SIG-M5 treated with dmso at 0.1 percent for 504 hours (cell line): ENCODE data around the gene COL6A3.
"Not testable (repeated sequence)": the region's sequence is repeated elsewhere in the genome, so short reads cannot be mapped to it uniquely, and the experiment has no call there.

Experiments used
- DNase-seq: peaks from one replicate; lab custom pipeline; 2025; ENCODE audit not compliant: unreplicated experiment; lab: John Stamatoyannopoulos, UW

Gene COL6A3

DNA sequence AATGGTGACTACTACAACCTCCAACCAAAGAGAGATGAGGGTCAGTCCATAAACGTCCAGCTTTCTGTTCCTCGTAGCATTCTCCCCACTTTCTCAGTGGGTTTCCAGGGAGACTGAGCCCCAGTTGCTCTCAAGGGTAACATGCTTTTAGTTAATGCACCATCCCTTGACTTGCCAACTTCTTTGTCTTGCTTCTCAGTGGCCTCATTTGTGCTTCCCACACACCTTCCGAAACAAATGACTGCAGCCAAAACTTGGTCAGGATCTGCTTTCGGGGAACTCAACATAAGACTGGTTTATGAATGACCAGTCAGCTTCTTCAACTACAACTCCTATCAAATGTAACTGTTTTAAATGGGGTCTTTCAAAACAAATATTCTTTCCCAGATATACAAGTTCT lies 94.1 kb downstream of the COL6A3 start:
- no peak for DNase-seq

DNA sequence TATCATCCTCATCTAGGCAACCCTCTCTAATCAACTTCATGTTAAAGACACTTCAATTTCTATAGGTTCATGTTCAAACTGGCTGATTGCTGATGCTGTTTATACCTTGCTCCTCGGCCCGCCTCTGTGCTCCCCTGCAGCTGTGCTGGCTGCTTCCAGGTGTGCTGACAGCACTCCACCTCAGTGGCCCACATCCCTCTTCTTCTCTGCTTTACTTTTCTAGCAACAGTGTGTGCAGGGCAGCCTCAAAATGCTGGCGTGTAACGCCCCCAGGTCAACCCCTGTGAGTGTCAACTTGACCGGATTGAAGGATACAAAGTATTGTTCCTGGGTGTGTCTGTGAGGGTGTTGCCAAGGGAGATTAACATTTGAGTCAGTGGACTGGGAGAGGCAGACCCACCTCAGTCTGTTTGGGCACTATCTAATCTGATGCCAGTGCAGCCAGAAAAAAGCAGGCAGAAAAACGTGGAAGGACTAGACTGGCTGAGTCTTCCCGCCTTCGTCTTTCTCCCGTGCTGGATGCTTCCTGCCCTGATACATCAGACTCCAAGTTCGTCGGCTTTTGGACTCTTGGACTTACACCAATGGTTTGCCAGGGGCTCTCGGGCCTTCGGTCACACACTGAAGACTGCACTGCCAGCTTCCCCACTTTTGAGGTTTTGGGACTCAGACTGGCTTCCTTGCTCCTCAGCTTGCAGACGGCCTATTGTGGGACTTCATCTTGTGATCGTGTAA lies 94.7 kb downstream of the COL6A3 start:
- no peak for DNase-seq

GRCh38 chr2:237316339-237316738 lies 97.6 kb downstream of the COL6A3 start:
- DNase-seq, result no peak

DNA sequence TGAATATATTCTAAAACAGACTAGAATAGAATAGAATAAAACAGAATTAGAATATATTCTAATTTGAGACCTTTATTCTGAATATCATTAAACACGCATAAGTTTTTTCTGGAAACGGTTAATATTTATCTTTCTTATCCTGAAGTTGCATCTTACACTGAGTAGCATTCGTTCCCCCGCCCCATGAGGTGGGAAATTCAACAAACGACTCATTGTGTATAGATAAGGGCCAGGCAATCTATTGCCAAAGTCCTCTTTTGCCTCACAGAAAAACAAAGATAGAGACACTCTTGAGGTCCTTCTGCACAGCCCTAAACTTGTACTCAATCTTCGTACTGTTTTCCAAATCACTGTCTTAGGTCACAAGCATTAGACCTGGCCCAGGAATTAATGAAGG lies 98.1 kb downstream of the COL6A3 start:
- DNase-seq, result no peak

DNA sequence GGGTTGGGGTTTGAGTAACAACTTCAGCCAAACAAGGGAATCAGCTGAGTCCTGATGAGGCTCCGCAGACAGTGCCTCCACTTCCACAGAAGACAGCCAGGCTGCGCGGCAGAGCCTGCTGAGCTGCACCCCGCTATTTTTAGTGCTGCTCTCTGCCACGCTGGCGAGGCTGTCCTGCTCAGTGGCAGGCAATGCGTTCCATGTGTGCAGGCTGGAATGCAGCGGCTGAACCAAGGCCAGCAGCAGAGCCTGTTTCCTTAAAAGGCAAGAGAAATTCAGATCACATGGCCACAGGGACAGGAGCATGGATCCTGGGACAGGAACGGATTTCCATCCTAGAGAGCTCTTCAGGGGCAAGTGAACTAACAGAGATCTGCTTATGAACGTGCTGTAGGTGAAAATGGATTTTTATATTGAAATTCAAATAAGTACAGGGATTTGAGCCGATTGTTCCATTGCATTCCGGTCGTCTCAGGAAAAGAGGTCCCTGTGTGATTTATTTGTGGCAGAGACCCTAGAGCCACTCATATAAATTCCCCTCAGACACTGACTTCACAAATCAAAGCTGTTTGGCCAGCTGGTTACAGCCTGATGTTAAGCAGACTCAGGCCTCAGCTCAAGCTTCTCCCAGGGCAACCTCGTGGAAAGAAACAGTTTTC lies 98.7 kb downstream of the COL6A3 start:
- DNase-seq, result no peak

DNA sequence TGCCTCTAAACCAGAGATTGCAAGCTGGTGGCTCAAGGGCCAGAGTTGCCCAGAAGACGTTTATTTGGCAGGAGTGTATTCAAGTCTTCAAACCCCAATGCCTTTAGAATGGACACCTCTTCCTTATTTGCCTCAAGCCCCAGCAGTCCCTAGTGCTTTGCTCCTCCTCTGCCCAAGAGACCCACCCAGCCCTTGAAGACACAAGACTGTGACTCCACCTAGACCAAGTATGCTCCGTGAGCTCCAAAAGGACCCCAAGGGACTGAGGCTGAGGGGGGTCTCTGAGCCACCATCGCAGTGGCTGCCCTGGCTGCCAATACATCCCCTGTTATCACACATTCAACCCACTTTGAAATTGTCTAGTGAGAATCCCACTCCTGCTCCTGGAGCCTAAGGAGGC lies 99.3 kb downstream of the COL6A3 start:
- no peak for DNase-seq

DNA sequence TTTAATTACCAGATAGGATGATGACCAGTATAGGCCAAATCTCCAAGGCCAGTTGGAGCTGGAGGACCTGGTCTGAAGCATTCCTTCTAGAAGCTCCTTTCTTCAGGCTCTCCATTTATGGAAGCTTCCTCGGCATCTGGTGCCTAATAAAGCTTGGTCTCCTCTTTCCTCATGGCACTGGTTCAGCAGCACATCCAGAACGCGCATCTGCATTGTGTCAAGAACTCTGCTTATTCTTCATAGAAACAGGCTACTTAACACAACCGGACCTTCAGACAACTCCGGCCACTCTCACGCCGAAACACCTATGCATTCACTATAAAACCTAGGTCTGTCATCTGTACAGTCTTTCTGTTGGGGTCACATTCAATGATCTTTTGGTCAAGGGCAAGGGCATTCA lies 99.8 kb downstream of the COL6A3 start:
- DNase-seq, result no peak

DNA sequence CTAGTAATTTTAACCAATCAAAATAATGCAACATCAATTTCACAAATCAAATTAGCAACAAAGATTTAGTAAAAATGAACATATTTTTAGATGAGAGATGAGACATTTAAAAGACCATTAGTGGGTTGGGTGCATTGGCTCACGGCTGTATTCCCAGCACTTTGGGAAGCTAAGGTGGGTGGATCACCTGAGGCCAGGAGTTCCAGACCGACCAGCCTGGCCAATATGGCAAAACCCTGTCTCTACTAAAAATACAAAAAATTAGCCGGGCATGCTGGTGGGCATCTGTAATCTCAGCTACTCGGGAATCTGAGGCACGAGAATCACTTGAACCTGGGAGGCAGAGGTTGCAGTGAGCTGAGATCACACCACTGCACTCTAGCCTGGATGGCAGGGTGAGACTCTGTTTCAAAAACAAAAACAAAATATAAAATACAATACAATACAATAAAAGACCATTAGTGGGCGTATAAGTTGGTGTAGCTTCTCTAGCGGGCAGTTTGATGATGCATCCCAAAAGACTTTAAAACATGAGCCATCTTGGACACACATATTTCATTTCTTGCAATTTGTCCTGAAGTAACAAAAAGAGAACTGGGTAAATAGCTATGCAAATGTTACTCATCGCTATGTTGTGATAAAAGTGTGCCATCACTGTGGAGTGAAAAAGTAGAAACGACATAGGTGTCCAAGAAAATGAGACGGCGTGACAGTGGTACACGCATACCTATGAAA lies 101.8 kb downstream of the COL6A3 start:
- no peak for DNase-seq

DNA sequence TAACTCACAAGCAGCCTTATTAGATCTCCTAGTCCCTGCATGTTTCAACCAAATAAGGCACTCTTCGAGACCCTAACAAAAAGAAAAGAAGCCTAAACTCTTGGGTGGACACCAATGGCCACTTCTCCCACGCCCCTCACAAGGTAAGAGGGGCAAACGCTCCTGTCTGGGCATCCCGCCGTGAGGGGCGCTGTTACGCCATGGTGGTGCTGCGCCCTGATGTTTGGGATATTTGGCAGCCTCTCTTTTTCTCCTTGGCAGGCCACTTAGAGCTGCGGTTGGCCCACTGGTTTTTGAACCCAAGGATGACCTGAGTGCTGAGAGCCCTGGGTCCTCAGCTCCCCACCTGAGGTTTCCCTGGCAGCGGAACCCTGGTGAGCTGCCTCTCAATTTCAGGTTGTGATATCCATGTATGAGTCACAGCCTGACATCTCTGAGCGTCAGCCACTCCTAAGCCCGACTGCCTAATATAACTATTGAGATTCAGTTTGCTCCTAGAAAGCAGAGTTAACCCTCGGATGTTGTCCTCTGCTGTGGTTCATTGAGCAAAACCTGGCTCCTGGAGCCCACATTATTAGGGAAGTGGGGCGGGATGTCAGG lies 103.3 kb downstream of the COL6A3 start:
- no peak for DNase-seq

GRCh38 chr2:237309416-237309815 lies 104.5 kb downstream of the COL6A3 start:
- DNase-seq, result no peak

GRCh38 chr2:237309011-237309410 lies 105.0 kb downstream of the COL6A3 start:
- no peak for DNase-seq

- no peak for DNase-seq
Measured at GRCh38 chr2:237307474-237307873, 106.5 kb downstream of the COL6A3 start.

DNA sequence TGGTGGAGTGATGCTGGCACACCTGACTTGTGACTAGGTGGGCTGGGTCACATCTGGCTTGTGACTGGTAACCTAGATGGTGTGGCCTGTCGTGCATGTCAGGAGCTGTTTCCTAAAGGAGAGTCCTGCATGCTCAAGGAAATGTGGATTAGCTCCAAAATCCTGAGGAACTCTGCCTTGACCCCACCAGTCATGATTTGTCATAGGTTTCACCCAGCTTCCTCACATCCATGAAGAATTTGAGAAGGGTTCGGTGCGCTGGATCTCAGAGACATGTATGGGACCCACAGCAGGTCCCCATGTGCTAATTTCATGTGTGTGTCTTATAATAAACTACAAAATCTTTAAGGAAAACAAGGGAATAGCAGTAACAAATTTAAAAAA lies 107.2 kb downstream of the COL6A3 start:
- DNase-seq, result no peak

DNA sequence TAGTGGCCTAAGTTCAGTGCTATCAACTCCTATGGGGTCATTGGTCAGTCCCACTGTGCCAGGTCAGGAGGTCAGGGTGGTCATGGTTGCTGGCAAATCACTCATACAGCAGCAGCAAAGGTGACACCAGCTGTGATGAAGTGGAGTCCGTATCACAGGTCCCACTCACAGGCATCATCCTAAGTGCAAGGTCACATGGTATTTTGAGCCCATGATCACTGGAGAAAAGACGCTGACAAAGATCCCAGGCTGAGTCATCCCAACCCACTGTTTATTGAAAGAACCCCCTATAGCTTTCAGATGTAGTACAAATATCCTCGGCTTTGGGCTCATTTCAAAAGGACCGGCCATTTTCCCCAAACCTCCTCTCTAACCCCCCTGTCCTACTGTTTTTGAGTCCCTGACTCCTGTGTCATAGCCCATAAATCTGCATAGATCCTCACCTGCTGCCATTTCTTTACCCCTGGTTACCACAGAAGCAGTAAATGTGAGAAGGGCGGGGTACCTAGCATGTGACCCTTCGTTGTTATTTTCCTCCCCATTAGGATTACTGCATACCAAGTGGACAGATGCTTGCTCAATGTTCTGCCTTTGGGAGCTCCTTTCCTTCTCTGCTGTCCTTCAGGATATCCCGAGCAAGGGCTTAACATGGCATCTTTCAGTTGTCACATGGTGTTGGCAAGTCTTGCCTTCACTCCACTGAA lies 107.7 kb downstream of the COL6A3 start:
- no peak for DNase-seq

DNA sequence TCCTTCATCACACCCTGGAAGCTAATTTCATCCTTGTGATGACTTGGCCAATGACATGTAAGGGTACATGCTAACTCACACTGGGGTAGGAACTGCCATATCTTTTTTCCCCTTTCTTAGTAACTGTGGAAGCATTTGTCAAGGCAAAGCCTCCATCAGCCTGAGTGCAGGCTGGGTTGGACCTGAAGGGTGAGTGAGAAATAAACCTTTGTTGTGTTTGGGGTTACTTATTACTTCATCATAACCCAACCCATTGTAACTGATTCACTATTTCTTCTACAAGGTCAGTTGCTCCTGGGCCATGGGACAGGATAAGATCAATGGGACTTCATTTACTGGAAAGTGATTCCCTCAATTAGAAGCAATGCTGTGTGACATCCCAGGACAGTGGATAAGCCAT lies 108.4 kb downstream of the COL6A3 start:
- no peak for DNase-seq

GRCh38 chr2:237304763-237305514 lies 109.0 kb downstream of the COL6A3 start:
- DNase-seq, result no peak

DNA sequence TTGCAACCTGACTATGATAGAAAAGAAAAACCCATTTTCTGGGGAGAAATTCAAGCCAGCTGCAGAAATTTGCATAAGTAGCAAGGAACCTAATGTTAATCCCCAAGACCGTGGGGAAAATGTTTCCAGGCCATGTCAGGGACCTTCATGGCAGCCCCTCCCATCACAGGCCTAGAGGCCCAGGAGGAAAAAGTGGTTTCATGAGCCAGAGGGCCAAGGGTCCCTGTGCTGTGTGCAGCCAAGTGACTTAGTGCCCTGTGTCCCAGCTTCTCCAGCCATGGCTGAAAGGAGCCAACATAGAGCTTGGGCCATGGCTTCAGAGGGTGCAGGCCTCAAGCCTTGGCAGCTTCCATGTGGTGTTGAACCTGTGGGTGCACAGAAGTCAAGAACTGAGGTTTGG lies 110.7 kb downstream of the COL6A3 start:
- DNase-seq, result not testable (repeated sequence)

GRCh38 chr2:237301595-237301994 lies 112.4 kb downstream of the COL6A3 start:
- DNase-seq, result no peak

DNA sequence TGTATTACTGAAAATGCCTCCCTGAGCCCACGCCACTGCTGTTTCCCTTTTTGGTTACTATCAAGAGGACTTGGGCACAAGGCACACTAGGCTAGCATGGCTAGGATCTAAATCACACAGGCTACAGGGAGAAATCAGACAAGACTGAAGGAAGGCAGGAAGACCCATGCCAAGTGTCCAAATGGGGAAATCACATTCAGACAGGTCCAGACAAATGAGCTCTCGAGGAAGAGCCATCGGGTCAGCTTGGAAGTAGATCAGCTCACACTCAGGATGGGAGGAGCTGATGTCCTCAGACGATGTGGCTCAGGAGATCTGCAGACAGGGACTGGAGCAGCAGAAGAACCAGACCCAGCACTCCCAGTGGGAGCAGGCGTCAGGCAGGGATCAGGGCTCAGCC lies 113.2 kb downstream of the COL6A3 start:
- no peak for DNase-seq

GRCh38 chr2:237299906-237300305 lies 114.1 kb downstream of the COL6A3 start:
- no peak for DNase-seq
